NCI-H524 treated with DMSO at 0.1 percent for 48 hours (cell line): Measurements from ENCODE around the gene GLOD4.

Experiments used
- DNase-seq: peaks from one replicate; lab custom pipeline; 2025; lab: John Stamatoyannopoulos, UW

GLOD4 gene

GRCh38 chr17:740240-741017 lies 41.7 kb downstream of the GLOD4 start:
- DNase-seq = no peak

GRCh38 chr17:737561-738113 lies 44.4 kb downstream of the GLOD4 start:
- no peak for DNase-seq

GRCh38 chr17:733743-734142 lies 48.3 kb downstream of the GLOD4 start:
- no peak for DNase-seq

- DNase-seq = no peak
Measured at GRCh38 chr17:732902-733720, 49.0 kb downstream of the GLOD4 start.

- no peak for DNase-seq
Measured at GRCh38 chr17:732067-732901, 49.8 kb downstream of the GLOD4 start, which contains the start of gene TLCD3A. Gene TLCD3A (plus strand): TSS chr17:732596. CDS start chr17:732648, 52 bp downstream.

GRCh38 chr17:731644-732066 lies 50.4 kb downstream of the GLOD4 start:
- no peak for DNase-seq

- no peak for DNase-seq
Measured at GRCh38 chr17:728911-729310, 53.2 kb downstream of the GLOD4 start.

GRCh38 chr17:726271-726919 lies 55.7 kb downstream of the GLOD4 start:
- DNase-seq = no peak

GRCh38 chr17:725746-726145 lies 56.3 kb downstream of the GLOD4 start:
- no peak for DNase-seq

- no peak for DNase-seq
Measured at GRCh38 chr17:725084-725483, 57.0 kb downstream of the GLOD4 start.

- DNase-seq = no peak
Measured at GRCh38 chr17:721540-721937, 60.5 kb downstream of the GLOD4 start.

- DNase-seq = no peak
Measured at GRCh38 chr17:720706-721539, 61.2 kb downstream of the GLOD4 start.

- no peak for DNase-seq
Measured at GRCh38 chr17:718075-718474, 64.0 kb downstream of the GLOD4 start.
